ENCODE results near the gene PSMA8.

DNA sequence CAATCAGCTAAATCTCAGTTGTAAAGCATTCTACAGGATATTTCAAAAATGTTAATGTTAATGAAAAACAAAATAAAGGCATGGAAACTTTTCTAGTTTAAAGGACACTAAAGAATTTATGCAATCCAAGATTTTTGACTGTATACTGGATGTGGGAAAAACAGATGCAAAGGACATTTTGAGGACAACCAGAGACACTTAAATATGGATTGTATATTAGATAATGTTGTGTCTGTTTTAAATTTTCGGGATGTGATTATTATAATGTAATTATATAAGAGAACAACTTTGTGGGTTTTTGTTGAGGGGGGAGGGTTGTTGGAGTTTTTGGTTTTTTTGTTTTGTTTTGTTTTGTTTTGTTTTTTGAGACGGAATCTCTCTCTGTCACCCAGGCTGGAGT, 30.9 kb downstream of the PSMA8 start:
- TF ChIP-seq, protein P1, sequence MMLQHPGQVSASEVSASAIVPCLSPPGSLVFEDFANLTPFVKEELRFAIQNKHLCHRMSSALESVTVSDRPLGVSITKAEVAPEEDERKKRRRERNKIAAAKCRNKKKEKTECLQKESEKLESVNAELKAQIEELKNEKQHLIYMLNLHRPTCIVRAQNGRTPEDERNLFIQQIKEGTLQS (IDR thresholded peaks at IDR 0.05; ENCODE audit: insufficient read depth, low read depth, low read length), result no peak
- TF ChIP-seq JUN (IDR thresholded peaks at IDR 0.05; ENCODE audit: low read depth, low read length), result no peak
- TF ChIP-seq RFX5 (IDR thresholded peaks at IDR 0.05; ENCODE audit: borderline replicate concordance, low read depth, low read length), result no peak
- no peak for TF ChIP-seq TBP (IDR thresholded peaks at IDR 0.05; ENCODE audit: low read depth, low read length)
- TF ChIP-seq MAFK (IDR thresholded peaks at IDR 0.05; ENCODE audit: low read depth, low read length), result no peak
- no peak for TF ChIP-seq YY1 (IDR thresholded peaks at IDR 0.05; ENCODE audit: low read depth, low read length)
- no peak for TF ChIP-seq POLR2A (IDR thresholded peaks at IDR 0.05; ENCODE audit: control extremely low read depth in 1 of 2, low read depth in 2 of 2, low read length in 2 of 2)
- TF ChIP-seq, protein P2, sequence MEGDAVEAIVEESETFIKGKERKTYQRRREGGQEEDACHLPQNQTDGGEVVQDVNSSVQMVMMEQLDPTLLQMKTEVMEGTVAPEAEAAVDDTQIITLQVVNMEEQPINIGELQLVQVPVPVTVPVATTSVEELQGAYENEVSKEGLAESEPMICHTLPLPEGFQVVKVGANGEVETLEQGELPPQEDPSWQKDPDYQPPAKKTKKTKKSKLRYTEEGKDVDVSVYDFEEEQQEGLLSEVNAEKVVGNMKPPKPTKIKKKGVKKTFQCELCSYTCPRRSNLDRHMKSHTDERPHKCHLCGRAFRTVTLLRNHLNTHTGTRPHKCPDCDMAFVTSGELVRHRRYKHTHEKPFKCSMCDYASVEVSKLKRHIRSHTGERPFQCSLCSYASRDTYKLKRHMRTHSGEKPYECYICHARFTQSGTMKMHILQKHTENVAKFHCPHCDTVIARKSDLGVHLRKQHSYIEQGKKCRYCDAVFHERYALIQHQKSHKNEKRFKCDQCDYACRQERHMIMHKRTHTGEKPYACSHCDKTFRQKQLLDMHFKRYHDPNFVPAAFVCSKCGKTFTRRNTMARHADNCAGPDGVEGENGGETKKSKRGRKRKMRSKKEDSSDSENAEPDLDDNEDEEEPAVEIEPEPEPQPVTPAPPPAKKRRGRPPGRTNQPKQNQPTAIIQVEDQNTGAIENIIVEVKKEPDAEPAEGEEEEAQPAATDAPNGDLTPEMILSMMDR (IDR thresholded peaks at IDR 0.05; ENCODE audit: control extremely low read depth in 1 of 3, insufficient read depth in 1 of 3, low read depth in 1 of 3, low read length in 3 of 3), result no peak
- TF ChIP-seq KDM5A (IDR thresholded peaks at IDR 0.05; ENCODE audit: low read length), result no peak
- TF ChIP-seq SUZ12 (IDR thresholded peaks at IDR 0.05; ENCODE audit: low read length), result no peak
- no peak for TF ChIP-seq ZNF274 (IDR thresholded peaks at IDR 0.05; ENCODE audit: borderline replicate concordance, extremely low read depth, low read length)
- no peak for TF ChIP-seq JUND (IDR thresholded peaks at IDR 0.05; ENCODE audit: low read length)

Data from H1 (cell line).